Left renal pelvis (tissue), 4 donors: Measurements from ENCODE around the gene LAMA4. TPM values are rescaled to one million over a fixed set of nuclear protein-coding genes. Genes with fewer than 3 reads are reported as not detected.

Experiments used
- DNase-seq, 4 donors: peaks; one replicate each; pipeline ENCODE4 v3.0.0-alpha.2; 2013; ENCODE audit warnings: low read depth in 4 of 4, low spot score in 3 of 4
- polyA plus RNA-seq, 4 donors: library from polyadenylated mRNA; unstranded; fragments of 120-200 nt; gene quantifications; one replicate each; pipeline ENCODE4 v1.2.1, GENCODE V29; 2013; ENCODE audit not compliant: insufficient read length in 4 of 4

Gene LAMA4
- polyA plus RNA-seq, 4 donors = 99.2 to 241 (median 104) TPM

GRCh38 chr6:112241820-112242429, 12.4 kb downstream of the LAMA4 start:
- DNase-seq = no peak

- no peak for DNase-seq
Measured at GRCh38 chr6:112237595-112237994, 16.8 kb downstream of the LAMA4 start.

GRCh38 chr6:112237066-112237465, 17.3 kb downstream of the LAMA4 start:
- DNase-seq = no peak

- no peak for DNase-seq
Measured at GRCh38 chr6:112235956-112236355, 18.4 kb downstream of the LAMA4 start.

- no peak for DNase-seq
Measured at GRCh38 chr6:112234601-112235000, 19.8 kb downstream of the LAMA4 start.

GRCh38 chr6:112233847-112234246, 20.5 kb downstream of the LAMA4 start:
- no peak for DNase-seq

- DNase-seq = no peak
Measured at GRCh38 chr6:112232845-112233256, 21.5 kb downstream of the LAMA4 start.

GRCh38 chr6:112231594-112232060, 22.7 kb downstream of the LAMA4 start:
- peak in 1 of 4 donors; percentile 77 for DNase-seq

GRCh38 chr6:112231164-112231563, 23.2 kb downstream of the LAMA4 start:
- no peak for DNase-seq

- no peak for DNase-seq
Measured at GRCh38 chr6:112228480-112229332, 25.7 kb downstream of the LAMA4 start.

GRCh38 chr6:112227992-112228391, 26.4 kb downstream of the LAMA4 start:
- no peak for DNase-seq

- no peak for DNase-seq
Measured at GRCh38 chr6:112227411-112227810, 27.0 kb downstream of the LAMA4 start.

- DNase-seq = no peak
Measured at GRCh38 chr6:112225691-112226090, 28.7 kb downstream of the LAMA4 start.

GRCh38 chr6:112224088-112224487, 30.3 kb downstream of the LAMA4 start:
- no peak for DNase-seq

- DNase-seq = no peak
Measured at GRCh38 chr6:112223070-112223861, 31.1 kb downstream of the LAMA4 start.

- no peak for DNase-seq
Measured at GRCh38 chr6:112221981-112222852, 32.1 kb downstream of the LAMA4 start.

- DNase-seq = no peak
Measured at GRCh38 chr6:112221561-112221960, 32.8 kb downstream of the LAMA4 start.

- DNase-seq = no peak
Measured at GRCh38 chr6:112218563-112218962, 35.8 kb downstream of the LAMA4 start.

GRCh38 chr6:112216662-112217551, 37.5 kb downstream of the LAMA4 start:
- DNase-seq = no peak
